ENCODE data around the gene UGCG.
"Not testable (repeated sequence)": the region's sequence is repeated elsewhere in the genome, so short reads cannot be mapped to it uniquely, and the experiment has no call there.

DNA sequence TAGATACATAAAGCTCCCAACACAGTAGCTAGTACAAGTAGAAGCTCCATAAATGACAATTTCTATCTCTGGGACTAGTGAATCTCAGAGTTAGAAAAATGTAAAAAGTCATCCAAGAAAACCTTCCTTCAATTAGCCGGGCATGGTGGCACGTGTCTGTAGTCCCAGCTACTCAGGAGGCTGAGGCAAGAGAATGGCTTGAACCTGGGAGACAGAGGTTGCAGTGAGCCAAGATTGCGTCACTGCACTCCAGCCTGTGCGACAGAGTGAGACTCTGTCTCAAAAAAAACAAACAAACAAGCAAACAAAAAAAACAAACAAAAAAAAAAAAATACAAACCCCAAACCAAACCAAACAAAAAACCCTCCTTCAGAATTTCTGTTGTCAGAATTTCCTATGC, 63.9 kb downstream of the UGCG start:
- TF ChIP-seq, protein P1, sequence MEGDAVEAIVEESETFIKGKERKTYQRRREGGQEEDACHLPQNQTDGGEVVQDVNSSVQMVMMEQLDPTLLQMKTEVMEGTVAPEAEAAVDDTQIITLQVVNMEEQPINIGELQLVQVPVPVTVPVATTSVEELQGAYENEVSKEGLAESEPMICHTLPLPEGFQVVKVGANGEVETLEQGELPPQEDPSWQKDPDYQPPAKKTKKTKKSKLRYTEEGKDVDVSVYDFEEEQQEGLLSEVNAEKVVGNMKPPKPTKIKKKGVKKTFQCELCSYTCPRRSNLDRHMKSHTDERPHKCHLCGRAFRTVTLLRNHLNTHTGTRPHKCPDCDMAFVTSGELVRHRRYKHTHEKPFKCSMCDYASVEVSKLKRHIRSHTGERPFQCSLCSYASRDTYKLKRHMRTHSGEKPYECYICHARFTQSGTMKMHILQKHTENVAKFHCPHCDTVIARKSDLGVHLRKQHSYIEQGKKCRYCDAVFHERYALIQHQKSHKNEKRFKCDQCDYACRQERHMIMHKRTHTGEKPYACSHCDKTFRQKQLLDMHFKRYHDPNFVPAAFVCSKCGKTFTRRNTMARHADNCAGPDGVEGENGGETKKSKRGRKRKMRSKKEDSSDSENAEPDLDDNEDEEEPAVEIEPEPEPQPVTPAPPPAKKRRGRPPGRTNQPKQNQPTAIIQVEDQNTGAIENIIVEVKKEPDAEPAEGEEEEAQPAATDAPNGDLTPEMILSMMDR (conservative IDR thresholded peaks at IDR 0.05 in 1 of 2, IDR thresholded peaks at IDR 0.05 in 1 of 2; ENCODE audit: extremely low read depth in 1 of 2, insufficient read depth in 1 of 2, low read depth in 1 of 2, low read length in 2 of 2), result not testable (repeated sequence)
- TF ChIP-seq EZH2 (IDR thresholded peaks at IDR 0.05; ENCODE audit: borderline replicate concordance, low read length), result not testable (repeated sequence)

All from mammary epithelial cell (primary cell).